Measurements from ENCODE around the gene ZFYVE1. TPM values are rescaled to one million over a fixed set of nuclear protein-coding genes. Genes with fewer than 3 reads are reported as not detected.

ZFYVE1 gene
- total RNA-seq, 1 donor from 2014 or later, result 50.6 TPM

GRCh38 chr14:72921396-72921795, 105.5 kb downstream of the ZFYVE1 start:
- Mint-ChIP-seq H3K4me1 (ENCODE audit: unreplicated experiment) (peaks cover 4% of the 10 kb centered on the region), H3K27me3 (ENCODE audit: unreplicated experiment) (peaks cover 4% of the 10 kb centered on the region), H3K36me3 (ENCODE audit: low read depth, unreplicated experiment) (no peaks in the 10 kb centered on the region), H3K4me3 (ENCODE audit: unreplicated experiment) (no peak overlapping the region), H3K27ac (ENCODE audit: unreplicated experiment) (no peak overlapping the region), H3K9me3 (ENCODE audit: unreplicated experiment) (no peaks in the 10 kb centered on the region)
- no peak for TF ChIP-seq CTCF (IDR thresholded peaks at IDR 0.05; ENCODE audit: unreplicated experiment)
- no peak for DNase-seq (ENCODE audit: low spot score)

- TF ChIP-seq CTCF (IDR thresholded peaks at IDR 0.05; ENCODE audit: unreplicated experiment), result no peak
- Mint-ChIP-seq H3K27me3 (ENCODE audit: unreplicated experiment) (peaks cover under 1% of the 10 kb centered on the region), H3K4me1 (ENCODE audit: unreplicated experiment) (peaks cover 4% of the 10 kb centered on the region), H3K27ac (ENCODE audit: unreplicated experiment) (no peak overlapping the region), H3K9me3 (ENCODE audit: unreplicated experiment) (no peaks in the 10 kb centered on the region), H3K36me3 (ENCODE audit: low read depth, unreplicated experiment) (no peaks in the 10 kb centered on the region), H3K4me3 (ENCODE audit: unreplicated experiment) (no peak overlapping the region)
- DNase-seq (ENCODE audit: low spot score), result no peak
Measured at GRCh38 chr14:72920008-72920407, 106.9 kb downstream of the ZFYVE1 start.

Other genes with a start within 250 kb of the ZFYVE1 start
- gene DPF3, start 133.0 kb downstream of the ZFYVE1 start, total RNA-seq (ENCODE audit: unreplicated experiment), result 3.0 TPM
- gene DCAF4, start 100.6 kb downstream of the ZFYVE1 start, total RNA-seq (ENCODE audit: unreplicated experiment), result 7.7 TPM
- 110 TPM for gene RBM25, start 31.4 kb upstream of the ZFYVE1 start, total RNA-seq (ENCODE audit: unreplicated experiment)
- gene PSEN1, start 109.4 kb upstream of the ZFYVE1 start, total RNA-seq (ENCODE audit: unreplicated experiment), result 75.3 TPM
- gene PAPLN, start 210.4 kb upstream of the ZFYVE1 start, total RNA-seq (ENCODE audit: unreplicated experiment), result 1.1 TPM

Measured in endothelial cell (in vitro differentiated cells).